HG02588 (cell line): ENCODE results near the gene GRK5.

Source experiments
- ATAC-seq: cut with Tn5 transposase; IDR thresholded peaks from one replicate; pipeline ENCODE4 v1.9.1; 2021; ENCODE audit warnings: mild to moderate bottlenecking, moderate library complexity; ENCODE audit not compliant: unreplicated experiment

GRK5 gene

GRCh38 chr10:119469325-119469707 is 261.9 kb downstream of the GRK5 start:
- no peak for ATAC-seq

GRCh38 chr10:119469846-119470245 is 262.5 kb downstream of the GRK5 start:
- ATAC-seq: no peak

GRCh38 chr10:119470920-119471702 is 263.7 kb downstream of the GRK5 start:
- no peak for ATAC-seq

- ATAC-seq: no peak
Measured at GRCh38 chr10:119473771-119474170, 266.4 kb downstream of the GRK5 start.

GRCh38 chr10:119474606-119475005 is 267.2 kb downstream of the GRK5 start:
- no peak for ATAC-seq

- peak; percentile 71 for ATAC-seq
Measured at GRCh38 chr10:119477444-119477843, 270.1 kb downstream of the GRK5 start.

GRCh38 chr10:119478111-119478802 is 270.9 kb downstream of the GRK5 start:
- peak; percentile 78 for ATAC-seq

- no peak for ATAC-seq
Measured at GRCh38 chr10:119478811-119479341, 271.5 kb downstream of the GRK5 start.

- ATAC-seq: no peak
Measured at GRCh38 chr10:119479532-119479931, 272.2 kb downstream of the GRK5 start.

GRCh38 chr10:119480667-119481066 is 273.3 kb downstream of the GRK5 start:
- ATAC-seq: no peak

- no peak for ATAC-seq
Measured at GRCh38 chr10:119481781-119482426, 274.5 kb downstream of the GRK5 start.

GRCh38 chr10:119483001-119483400 is 275.6 kb downstream of the GRK5 start:
- no peak for ATAC-seq

GRCh38 chr10:119483839-119484238 is 276.5 kb downstream of the GRK5 start:
- ATAC-seq: no peak

- ATAC-seq: no peak
Measured at GRCh38 chr10:119488675-119489074, 281.3 kb downstream of the GRK5 start.

GRCh38 chr10:119489991-119490326 is 282.6 kb downstream of the GRK5 start:
- no peak for ATAC-seq

- ATAC-seq: no peak
Measured at GRCh38 chr10:119491966-119492757, 284.8 kb downstream of the GRK5 start.

GRCh38 chr10:119493155-119493554 is 285.8 kb downstream of the GRK5 start:
- no peak for ATAC-seq

- no peak for ATAC-seq
Measured at GRCh38 chr10:119494236-119495020, 287.1 kb downstream of the GRK5 start.

- ATAC-seq: no peak
Measured at GRCh38 chr10:119495021-119495505, 287.7 kb downstream of the GRK5 start.

GRCh38 chr10:119495545-119495944 is 288.2 kb downstream of the GRK5 start:
- ATAC-seq: no peak
